Hepatocyte (in vitro differentiated cells): ENCODE measurements around the gene ZBTB7C. TPM values are rescaled to one million over a fixed set of nuclear protein-coding genes. Genes with fewer than 3 reads are reported as not detected.

Experiments used
- DNase-seq: peaks from one replicate; pipeline ENCODE4 v3.0.0-alpha.2; 2016; ENCODE audit warnings: low spot score
- H2AFZ ChIP-seq: fragments of 200-600 bp; sonication (generic); 2 replicates; pipeline ENCODE4 v1.6.0; 2016; ENCODE audit warnings: antibody characterized with exemption, mild to moderate bottlenecking
- H3K27ac ChIP-seq: fragments of 200-600 bp; sonication (generic); 2 replicates; pipeline ENCODE4 v1.5.1; 2016; ENCODE audit warnings: mild to moderate bottlenecking
- H3K27me3 ChIP-seq: fragments of 200-600 bp; sonication (generic); 2 replicates; pipeline ENCODE4 v1.6.1; 2016
- H3K36me3 ChIP-seq: fragments of 200-600 bp; sonication (generic); replicated peaks from 2 replicates; pipeline ENCODE4 v1.5.1; 2016; ENCODE audit warnings: low read depth; ENCODE audit not compliant: insufficient read depth
- H3K4me1 ChIP-seq: fragments of 200-600 bp; sonication (generic); 2 replicates; pipeline ENCODE4 v1.5.1; 2016; ENCODE audit warnings: mild to moderate bottlenecking, moderate library complexity; ENCODE audit not compliant: insufficient read depth
- H3K4me2 ChIP-seq: fragments of 200-600 bp; sonication (generic); 2 replicates; pipeline ENCODE4 v1.6.0; 2016
- H3K4me3 ChIP-seq: fragments of 200-600 bp; sonication (generic); 2 replicates; pipeline ENCODE4 v1.5.1; 2016; ENCODE audit warnings: mild to moderate bottlenecking
- H3K79me2 ChIP-seq: fragments of 200-600 bp; sonication (generic); 2 replicates; pipeline ENCODE4 v1.6.0; 2017; ENCODE audit warnings: mild to moderate bottlenecking
- H3K9me2 ChIP-seq: fragments of 200-600 bp; sonication (generic); replicated peaks from 2 replicates; pipeline ENCODE4 v1.6.0; 2017; ENCODE audit warnings: mild to moderate bottlenecking; ENCODE audit not compliant: insufficient read depth
- H3K9me3 ChIP-seq: fragments of 200-600 bp; sonication (generic); 2 replicates; pipeline ENCODE4 v1.5.1; 2016; ENCODE audit warnings: low read depth, mild to moderate bottlenecking
- H4K20me1 ChIP-seq: fragments of 200-600 bp; sonication (generic); 2 replicates; pipeline ENCODE4 v1.6.0; 2016; ENCODE audit warnings: mild to moderate bottlenecking; ENCODE audit not compliant: insufficient read depth, poor library complexity, severe bottlenecking
- EZH2 ChIP-seq: fragments of 200-600 bp; sonication (generic); IDR thresholded peaks from 2 replicates; pipeline ENCODE4 v1.6.1; 2016; ENCODE audit warnings: antibody characterized with exemption, mild to moderate bottlenecking, borderline replicate concordance
- EZH2phosphoT487 ChIP-seq: fragments of 200-600 bp; sonication (generic); IDR thresholded peaks from one replicate; pipeline ENCODE4 v1.6.1; 2018; ENCODE audit warnings: antibody characterized with exemption, mild to moderate bottlenecking, low read depth, moderate library complexity; ENCODE audit not compliant: unreplicated experiment, severe bottlenecking
- WGBS: methylation state at CpG from one replicate; pipeline ENCODE4 v1.1.6; 2016; ENCODE audit warnings: low lambda C conversion rate; ENCODE audit errors: missing lambda C conversion rate; 5-methylcytosine and 5-hydroxymethylcytosine counted together
- polyA plus RNA-seq: library from polyadenylated mRNA; unstranded; fragments of >200 nt; fragmentation: Nextera tagmentation; extraction: Ambion mirVana; gene quantifications from 2 replicates; pipeline ENCODE4 v1.2.1, GENCODE V29; 2016
- total RNA-seq: library from RNA; depleted of rRNA; stranded (reverse); fragments of >200 nt; gene quantifications from 2 replicates; pipeline ENCODE4 v1.2.3, GENCODE V29; 2014
- TF ChIP-seq, protein P1 (sequence below): fragments of 200-600 bp; sonication (generic); IDR thresholded peaks from 2 replicates; pipeline ENCODE4 v1.5.1; 2016; ENCODE audit warnings: antibody characterized with exemption, mild to moderate bottlenecking; ENCODE audit not compliant: poor library complexity

The ZBTB7C gene
- total and polyA plus RNA-seq, 2 experiments from 2014 or later = 0.70 to 1.0 TPM

DNA sequence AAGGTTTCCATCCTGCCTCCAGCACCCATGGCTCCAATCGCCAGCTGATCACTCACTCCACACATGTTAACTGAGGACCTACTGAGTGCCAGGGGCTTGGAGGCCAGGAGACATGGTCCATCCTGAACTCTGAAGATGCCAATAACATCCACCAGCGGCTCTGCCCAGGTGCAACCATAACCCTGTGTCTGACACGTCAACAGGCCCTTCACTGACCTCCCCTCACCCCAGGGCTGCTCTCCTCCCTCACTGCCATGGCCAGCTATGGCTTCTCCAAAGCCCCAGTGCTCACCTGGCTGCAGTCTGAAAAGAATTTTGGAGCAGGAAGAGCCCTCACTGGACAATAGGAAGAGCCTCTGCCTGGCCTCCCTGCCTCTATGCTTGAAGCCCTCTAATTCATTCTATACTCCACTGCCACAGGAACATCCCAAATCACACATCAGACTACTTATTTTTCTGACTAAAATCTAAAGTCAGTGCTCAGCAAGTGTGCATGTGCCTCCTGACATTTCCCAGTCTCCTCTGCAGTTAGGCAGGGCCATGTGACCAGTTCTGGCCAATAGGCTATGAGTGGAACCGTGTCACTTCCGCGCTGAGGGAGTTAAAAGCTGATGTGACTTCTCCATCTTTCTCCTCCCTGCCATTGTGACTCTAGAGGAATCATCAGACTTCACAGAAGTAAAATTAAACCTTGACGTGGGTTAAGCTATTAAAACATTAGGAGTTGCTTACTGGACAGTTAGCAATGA lies 37.2 kb downstream of the ZBTB7C start:
- H3K4me1 ChIP-seq = no peaks in the 10 kb centered on the region
- H3K27me3 ChIP-seq = peaks cover 3% of the 10 kb centered on the region
- no peak overlapping the region for H3K27ac ChIP-seq
- H3K36me3 ChIP-seq = no peaks in the 10 kb centered on the region
- H3K79me2 ChIP-seq = no peaks in the 10 kb centered on the region
- H3K9me2 ChIP-seq = no peaks in the 10 kb centered on the region
- no peak overlapping the region for H2AFZ ChIP-seq
- H3K4me2 ChIP-seq = no peak overlapping the region
- TF ChIP-seq, protein P1, sequence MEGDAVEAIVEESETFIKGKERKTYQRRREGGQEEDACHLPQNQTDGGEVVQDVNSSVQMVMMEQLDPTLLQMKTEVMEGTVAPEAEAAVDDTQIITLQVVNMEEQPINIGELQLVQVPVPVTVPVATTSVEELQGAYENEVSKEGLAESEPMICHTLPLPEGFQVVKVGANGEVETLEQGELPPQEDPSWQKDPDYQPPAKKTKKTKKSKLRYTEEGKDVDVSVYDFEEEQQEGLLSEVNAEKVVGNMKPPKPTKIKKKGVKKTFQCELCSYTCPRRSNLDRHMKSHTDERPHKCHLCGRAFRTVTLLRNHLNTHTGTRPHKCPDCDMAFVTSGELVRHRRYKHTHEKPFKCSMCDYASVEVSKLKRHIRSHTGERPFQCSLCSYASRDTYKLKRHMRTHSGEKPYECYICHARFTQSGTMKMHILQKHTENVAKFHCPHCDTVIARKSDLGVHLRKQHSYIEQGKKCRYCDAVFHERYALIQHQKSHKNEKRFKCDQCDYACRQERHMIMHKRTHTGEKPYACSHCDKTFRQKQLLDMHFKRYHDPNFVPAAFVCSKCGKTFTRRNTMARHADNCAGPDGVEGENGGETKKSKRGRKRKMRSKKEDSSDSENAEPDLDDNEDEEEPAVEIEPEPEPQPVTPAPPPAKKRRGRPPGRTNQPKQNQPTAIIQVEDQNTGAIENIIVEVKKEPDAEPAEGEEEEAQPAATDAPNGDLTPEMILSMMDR = no peak
- TF ChIP-seq EZH2phosphoT487 (no peak), EZH2 (no peak)
- H4K20me1 ChIP-seq = no peaks in the 10 kb centered on the region
- no peak for DNase-seq
- WGBS = 92% methylated on average over 7 of the region's 7 CpGs
- no peak overlapping the region for H3K4me3 ChIP-seq
- no peaks in the 10 kb centered on the region for H3K9me3 ChIP-seq

DNA sequence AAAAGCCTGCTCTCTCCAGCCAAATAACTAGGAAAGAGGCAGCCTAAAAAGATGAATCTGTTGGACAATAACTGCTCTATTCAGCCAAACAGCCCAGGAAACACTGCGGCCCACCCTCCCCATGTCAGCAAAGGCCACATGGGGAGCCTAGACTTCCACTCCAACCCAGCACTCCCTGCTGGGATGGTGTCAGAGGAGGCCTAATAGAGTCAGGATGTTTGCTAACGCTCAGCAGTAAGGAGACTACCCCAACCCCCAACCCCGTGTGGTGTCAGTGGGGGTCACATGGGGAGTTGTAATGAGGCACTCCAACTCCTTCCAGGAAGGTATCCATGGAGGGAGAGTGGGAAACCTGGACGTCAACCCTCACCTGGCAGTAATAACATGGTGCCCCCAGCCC lies 41.6 kb downstream of the ZBTB7C start:
- Histone ChIP-seq H4K20me1 (no peaks in the 10 kb centered on the region), H3K4me3 (no peak overlapping the region), H3K27me3 (peaks cover 3% of the 10 kb centered on the region), H3K27ac (no peak overlapping the region), H3K36me3 (no peaks in the 10 kb centered on the region), H3K9me2 (no peaks in the 10 kb centered on the region), H3K79me2 (no peaks in the 10 kb centered on the region), H3K4me2 (no peak overlapping the region), H3K4me1 (no peaks in the 10 kb centered on the region), H2AFZ (no peak overlapping the region), H3K9me3 (no peaks in the 10 kb centered on the region)
- WGBS = 53% methylated on average over 4 of the region's 4 CpGs
- DNase-seq = no peak
- TF ChIP-seq, protein P1 = no peak
- no peak for TF ChIP-seq EZH2
- TF ChIP-seq EZH2phosphoT487 = no peak

DNA sequence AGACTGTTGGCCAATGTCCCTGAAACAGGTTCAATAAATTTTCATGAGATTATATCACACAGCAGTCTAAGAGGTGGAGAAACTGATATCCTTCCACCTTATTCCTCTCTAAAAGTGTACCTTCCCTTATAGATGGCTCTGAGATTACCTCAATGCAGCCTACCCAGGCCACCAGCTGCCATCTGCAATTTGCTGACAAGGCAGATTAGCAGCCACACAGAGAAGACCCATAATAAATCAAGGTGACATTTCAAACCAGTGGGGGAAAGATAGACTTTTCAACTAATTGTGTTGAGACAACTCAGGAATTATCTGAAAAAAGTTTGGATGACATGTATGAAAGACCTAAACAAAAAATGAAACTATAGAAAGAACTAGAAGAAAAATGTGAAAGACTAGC lies 43.2 kb downstream of the ZBTB7C start:
- peaks cover 3% of the 10 kb centered on the region for H3K27me3 ChIP-seq
- H4K20me1 ChIP-seq = no peaks in the 10 kb centered on the region
- H3K9me2 ChIP-seq = no peaks in the 10 kb centered on the region
- H3K4me2 ChIP-seq = no peak overlapping the region
- no peak overlapping the region for H3K4me3 ChIP-seq
- no peak for TF ChIP-seq EZH2
- TF ChIP-seq, protein P1 = no peak
- no peak for TF ChIP-seq EZH2phosphoT487
- no peaks in the 10 kb centered on the region for H3K9me3 ChIP-seq
- H2AFZ ChIP-seq = no peak overlapping the region
- no peak for DNase-seq
- no peaks in the 10 kb centered on the region for H3K79me2 ChIP-seq
- H3K36me3 ChIP-seq = no peaks in the 10 kb centered on the region
- no peaks in the 10 kb centered on the region for H3K4me1 ChIP-seq
- H3K27ac ChIP-seq = no peak overlapping the region
